Spinal cord (tissue), 10 donors: ENCODE measurements around the gene FAM167B. TPM values are rescaled to one million over a fixed set of nuclear protein-coding genes. Genes with fewer than 3 reads are reported as not detected.
"Not testable (repeated sequence)": the region's sequence is repeated elsewhere in the genome, so short reads cannot be mapped to it uniquely, and the experiment has no call there.

Experiments used
- DNase-seq, 6 donors: peaks; one replicate each; pipeline versions ENCODE4 v3.0.0 to v3.0.0-alpha.2; 2013 to 2015; ENCODE audit warnings: low spot score in 6 of 6, low read depth in 4 of 6
- H3K27ac ChIP-seq: one replicate; pipeline ENCODE4 v1.5.1; 2013; ENCODE audit warnings: low read depth, low read length, control low read depth
- H3K27me3 ChIP-seq: one replicate; pipeline ENCODE4 v1.6.1; 2013; ENCODE audit warnings: low read length; ENCODE audit not compliant: control insufficient read depth, insufficient read depth
- H3K36me3 ChIP-seq: one replicate; pipeline ENCODE4 v1.6.1; 2013; ENCODE audit warnings: low read length; ENCODE audit not compliant: control insufficient read depth, insufficient read depth
- H3K4me1 ChIP-seq: one replicate; pipeline ENCODE4 v1.6.1; 2013; ENCODE audit warnings: low read length; ENCODE audit not compliant: control insufficient read depth, insufficient read depth
- H3K4me3 ChIP-seq: one replicate; pipeline ENCODE4 v1.5.1; 2013; ENCODE audit warnings: low read depth, low read length, control low read depth
- H3K9me3 ChIP-seq: one replicate; pipeline ENCODE4 v1.6.1; 2013; ENCODE audit warnings: low read length; ENCODE audit not compliant: control insufficient read depth, insufficient read depth
- WGBS: methylation state at CpG from one replicate; pipeline ENCODE4 v1.1.5; 2013; ENCODE audit warnings: missing lambda C conversion rate; ENCODE audit not compliant: insufficient coverage; 5-methylcytosine and 5-hydroxymethylcytosine counted together
- polyA plus RNA-seq, 2 donors: library from polyadenylated mRNA; unstranded; fragments of 120-200 nt; gene quantifications; one replicate each; pipeline ENCODE4 v1.2.1, GENCODE V29; 2013; ENCODE audit not compliant: insufficient read length in 2 of 2
- small RNA-seq: library from RNA; depleted of rRNA; stranded (forward); fragments of <200 nt; gene quantifications from one replicate; pipeline ENCODE3, GENCODE V24; 2014; ENCODE audit warnings: low replicate concordance
- total RNA-seq, 2 donors: library from RNA; depleted of rRNA in 1 of 2; stranded (reverse); fragments of 120-200 nt in 1 of 2; fragments of >200 nt in 1 of 2; gene quantifications; one replicate each; pipeline versions ENCODE4 v1.2.3 to v1.2.4, GENCODE V29; 2013 to 2014
- donor health status: healthy.

Gene FAM167B
- total and polyA plus RNA-seq, 4 donors, result 0.69 to 3.1 (median 2.1) TPM

DNA sequence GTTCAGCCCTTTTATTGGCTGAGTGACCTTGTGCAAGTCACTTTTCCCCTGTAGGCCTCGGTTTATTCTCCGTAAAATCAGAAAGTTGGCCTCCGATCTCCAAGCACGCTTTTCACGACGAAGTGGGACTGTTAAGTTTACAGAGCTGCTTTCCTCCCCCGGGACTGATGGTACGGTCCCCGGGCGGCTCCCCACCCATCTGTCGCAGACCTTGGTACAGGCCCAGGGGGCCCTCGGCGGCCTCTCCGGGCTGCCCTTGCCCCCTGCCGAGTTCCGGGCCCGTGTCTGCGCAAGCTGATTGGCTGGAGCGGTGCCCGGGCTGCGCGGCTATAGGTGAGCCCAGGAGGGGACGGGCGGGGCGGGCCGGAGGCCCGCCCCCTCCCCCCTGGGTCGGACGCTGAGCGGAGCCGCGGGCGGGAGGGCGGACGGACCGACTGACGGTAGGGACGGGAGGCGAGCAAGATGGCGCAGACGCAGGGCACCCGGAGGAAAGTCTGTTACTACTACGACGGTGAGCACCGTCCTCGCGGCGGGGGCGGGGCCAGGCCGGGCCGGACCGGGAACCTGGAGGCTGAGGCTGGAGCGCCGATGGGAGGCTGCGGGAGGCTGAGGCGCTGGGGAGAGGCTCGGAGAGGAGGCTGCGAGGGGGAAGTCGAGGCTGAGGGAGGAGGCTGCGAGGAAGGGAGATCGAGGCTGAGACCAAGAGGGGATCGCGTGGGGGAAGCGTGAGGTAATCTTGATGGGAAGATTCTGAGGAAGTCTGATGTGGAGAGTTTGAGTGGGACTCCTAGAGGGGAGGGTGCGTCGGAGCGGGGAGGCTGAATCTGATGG, 44.9 kb downstream of the FAM167B start, which contains the start of gene HDAC1:
TSS of gene HDAC1 (plus strand) at position 376 of the 831 bp plus-strand sequence. CDS start at position 463, 87 bp downstream.
- peak; percentile 46 to 95 (median 80) for DNase-seq
- WGBS, result under 1% methylated on average over 63 of the region's 67 CpGs

DNA sequence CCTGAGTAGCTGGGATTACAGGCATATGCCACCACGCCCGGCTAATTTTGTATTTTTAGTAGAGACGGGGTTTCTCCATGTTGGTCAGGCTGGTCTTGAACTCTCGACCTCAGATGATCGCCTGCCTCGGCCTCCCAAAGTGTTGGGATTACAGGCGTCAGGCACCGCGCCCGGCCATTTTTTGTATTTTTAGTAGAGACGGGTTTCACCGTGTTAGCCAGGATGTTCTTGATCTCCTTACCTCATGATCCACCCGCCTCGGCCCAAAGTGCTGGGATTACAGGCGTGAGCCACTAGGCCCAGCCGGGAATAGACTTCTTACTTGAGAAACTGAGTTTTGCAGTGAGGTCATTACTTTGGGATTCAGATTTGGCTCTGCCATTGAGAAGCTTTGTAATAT, 51.2 kb downstream of the FAM167B start:
- 98% methylated on average over 12 of the region's 16 CpGs for WGBS
- not testable (repeated sequence) for DNase-seq, H3K4me1 ChIP-seq, H3K27me3 ChIP-seq, H3K27ac ChIP-seq, H3K9me3 ChIP-seq, H3K4me3 ChIP-seq, H3K36me3 ChIP-seq

More for the DNA sequence above, 44.9 kb downstream of the FAM167B start, which contains the start of gene HDAC1:
- Histone ChIP-seq H3K27ac (peak within 1 kb of the TSS; percentile 84), H3K36me3 (no peaks in the 10 kb centered on the region), H3K27me3 (no peaks in the 10 kb centered on the region), H3K4me3 (peak within 1 kb of the TSS; percentile 78), H3K9me3 (no peaks in the 10 kb centered on the region), H3K4me1 (peaks cover 15% of the 10 kb centered on the region)

Small RNA genes within 50 kb of the gene (small RNA-seq; reads per million reads assigned to genes)
- gene RF00017, result not detected
- gene RF00019, result not detected

Other genes with a start within 250 kb of the FAM167B start
- gene KHDRBS1, start 233.4 kb upstream of the FAM167B start, total RNA-seq, result 10 to 100 TPM; 83.9 to 84.7 TPM
- gene KHDRBS1, start 233.4 kb upstream of the FAM167B start, polyA plus RNA-seq, result 100 to 1,000 TPM; 153 to 188 TPM
- 1 to 10 TPM; 2.9 to 7.2 TPM for gene TMEM39B, start 174.3 kb upstream of the FAM167B start, total RNA-seq
- 10 to 100 TPM; 18.1 to 22.2 TPM for gene TMEM39B, start 174.3 kb upstream of the FAM167B start, polyA plus RNA-seq
- 10 to 100 TPM; 37.1 to 39.1 TPM for gene KPNA6, start 139.2 kb upstream of the FAM167B start, total RNA-seq
- gene KPNA6, start 139.2 kb upstream of the FAM167B start, polyA plus RNA-seq, result 10 to 100 TPM; 29.6 to 30.2 TPM
- 10 to 100 TPM; 31.8 to 52.0 TPM for gene TXLNA, start 67.5 kb upstream of the FAM167B start, total RNA-seq
- gene TXLNA, start 67.5 kb upstream of the FAM167B start, polyA plus RNA-seq, result 10 to 100 TPM; 29.3 to 34.6 TPM
- 10 to 100 TPM; 23.6 to 56.4 TPM for gene CCDC28B, start 46.6 kb upstream of the FAM167B start, total RNA-seq
- 10 to 100 TPM; 79.1 to 82.2 TPM for gene CCDC28B, start 46.6 kb upstream of the FAM167B start, polyA plus RNA-seq
- 1 to 10 TPM; 3.3 to 6.4 TPM for gene IQCC, start 41.6 kb upstream of the FAM167B start, total RNA-seq
- 1 to 10 TPM; 6.5 to 8.7 TPM for gene IQCC, start 41.6 kb upstream of the FAM167B start, polyA plus RNA-seq
- gene DCDC2B, start 38.1 kb upstream of the FAM167B start, total RNA-seq, result under 1 TPM in 1 of 2 donors, not detected in 1; 0.28 TPM
- gene DCDC2B, start 38.1 kb upstream of the FAM167B start, polyA plus RNA-seq, result 1 to 10 TPM in 1 of 2 donors, under 1 TPM in 1; 0.82 to 2.6 TPM
- 10 to 100 TPM; 15.3 to 27.4 TPM for gene TMEM234, start 24.9 kb upstream of the FAM167B start, total RNA-seq
- gene TMEM234, start 24.9 kb upstream of the FAM167B start, polyA plus RNA-seq, result 10 to 100 TPM; 20.2 to 25.8 TPM
- gene EIF3I, start 24.8 kb upstream of the FAM167B start, total RNA-seq, result 100 to 1,000 TPM in 1 of 2 donors, 10 to 100 TPM in 1; 94.9 to 185 TPM
- gene EIF3I, start 24.8 kb upstream of the FAM167B start, polyA plus RNA-seq, result 100 to 1,000 TPM; 162 to 171 TPM
- gene LCK, start 4.0 kb downstream of the FAM167B start, total RNA-seq, result under 1 TPM; 0.22 to 0.50 TPM
- under 1 TPM; 0.27 to 0.41 TPM for gene LCK, start 4.0 kb downstream of the FAM167B start, polyA plus RNA-seq
- gene HDAC1, start 44.9 kb downstream of the FAM167B start, total RNA-seq, result 10 to 100 TPM; 37.2 to 68.2 TPM
- 10 to 100 TPM; 66.3 to 79.3 TPM for gene HDAC1, start 44.9 kb downstream of the FAM167B start, polyA plus RNA-seq
- 100 to 1,000 TPM; 159 to 231 TPM for gene MARCKSL1, start 89.0 kb downstream of the FAM167B start, total RNA-seq
- gene MARCKSL1, start 89.0 kb downstream of the FAM167B start, polyA plus RNA-seq, result 1,000 to 10,000 TPM; 1,221 to 1,348 TPM
- gene FAM229A, start 115.3 kb downstream of the FAM167B start, total RNA-seq, result 1 to 10 TPM; 1.1 to 5.8 TPM
- 10 to 100 TPM; 13.9 to 15.5 TPM for gene FAM229A, start 115.3 kb downstream of the FAM167B start, polyA plus RNA-seq
- gene TSSK3, start 115.3 kb downstream of the FAM167B start, total RNA-seq, result 1 to 10 TPM in 1 of 2 donors, under 1 TPM in 1; 0.59 to 2.4 TPM
- 1 to 10 TPM; 2.3 to 4.4 TPM for gene TSSK3, start 115.3 kb downstream of the FAM167B start, polyA plus RNA-seq
- 10 to 100 TPM; 61.4 to 73.8 TPM for gene BSDC1, start 147.2 kb downstream of the FAM167B start, total RNA-seq
- gene BSDC1, start 147.2 kb downstream of the FAM167B start, polyA plus RNA-seq, result 10 to 100 TPM; 78.8 to 85.1 TPM
- gene ZBTB8B, start 217.8 kb downstream of the FAM167B start, total RNA-seq, result 1 to 10 TPM; 3.1 to 6.8 TPM
- 1 to 10 TPM; 5.6 to 8.3 TPM for gene ZBTB8B, start 217.8 kb downstream of the FAM167B start, polyA plus RNA-seq